GM12873 (cell line): ENCODE measurements around the gene BEST2.
A peak's percentile ranks its signal among the peaks of the same experiment; 100 is the strongest.

ENCODE experiments used
- CTCF ChIP-seq: IDR thresholded peaks from 2 replicates; pipeline ENCODE4 v1.5.1; 2012; ENCODE audit warnings: low read depth, mild to moderate bottlenecking, moderate library complexity, low read length, control low read depth; ENCODE audit not compliant: insufficient read depth; ENCODE audit errors: missing control alignments

The BEST2 gene

GRCh38 chr19:12723641-12724426 is 27.8 kb upstream of the BEST2 start, which contains the start of gene TNPO2:
Gene TNPO2 (minus strand): TSS chr19:12723932. CDS start chr19:12720977, 2,955 bp downstream.
- no peak for TF ChIP-seq CTCF

GRCh38 chr19:12726988-12727316 is 24.6 kb upstream of the BEST2 start:
- TF ChIP-seq CTCF, result no peak

DNA sequence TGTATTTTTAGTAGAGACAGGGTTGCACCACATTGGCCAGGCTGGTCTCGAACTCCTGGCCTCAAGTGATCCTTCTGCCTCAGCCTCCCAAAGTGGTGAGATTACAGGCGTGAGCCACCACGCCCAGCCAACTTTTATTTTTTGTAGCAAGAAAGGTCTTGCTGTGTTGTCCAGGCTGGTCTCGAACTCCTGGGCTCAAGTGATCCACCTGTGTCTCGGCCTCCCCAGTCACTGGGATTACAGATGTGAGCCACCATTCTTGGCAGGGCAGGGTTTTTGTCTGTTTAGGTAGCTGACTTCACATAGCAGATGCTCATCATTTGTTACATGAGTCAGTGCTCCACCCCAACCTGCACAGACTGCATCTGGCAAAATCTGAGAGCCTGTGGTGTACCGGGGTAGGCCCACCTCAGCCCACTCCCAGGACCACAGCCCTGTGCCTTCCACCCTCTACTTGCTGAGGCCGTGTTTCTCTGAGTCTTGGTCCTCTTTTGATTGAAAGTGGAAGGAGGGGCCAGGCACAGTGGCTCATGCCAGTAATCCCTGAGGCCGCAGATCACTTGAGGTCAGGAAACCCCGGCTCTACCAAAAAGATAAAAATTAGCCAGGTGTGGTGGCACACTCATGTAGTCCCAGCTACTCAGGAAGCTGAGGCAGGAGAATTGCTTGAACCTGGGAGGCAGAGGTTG is 23.7 kb upstream of the BEST2 start:
- TF ChIP-seq CTCF, result no peak

GRCh38 chr19:12730064-12730463 is 21.5 kb upstream of the BEST2 start:
- no peak for TF ChIP-seq CTCF

- no peak for TF ChIP-seq CTCF
Observed at GRCh38 chr19:12731337-12731736, 20.3 kb upstream of the BEST2 start.

DNA sequence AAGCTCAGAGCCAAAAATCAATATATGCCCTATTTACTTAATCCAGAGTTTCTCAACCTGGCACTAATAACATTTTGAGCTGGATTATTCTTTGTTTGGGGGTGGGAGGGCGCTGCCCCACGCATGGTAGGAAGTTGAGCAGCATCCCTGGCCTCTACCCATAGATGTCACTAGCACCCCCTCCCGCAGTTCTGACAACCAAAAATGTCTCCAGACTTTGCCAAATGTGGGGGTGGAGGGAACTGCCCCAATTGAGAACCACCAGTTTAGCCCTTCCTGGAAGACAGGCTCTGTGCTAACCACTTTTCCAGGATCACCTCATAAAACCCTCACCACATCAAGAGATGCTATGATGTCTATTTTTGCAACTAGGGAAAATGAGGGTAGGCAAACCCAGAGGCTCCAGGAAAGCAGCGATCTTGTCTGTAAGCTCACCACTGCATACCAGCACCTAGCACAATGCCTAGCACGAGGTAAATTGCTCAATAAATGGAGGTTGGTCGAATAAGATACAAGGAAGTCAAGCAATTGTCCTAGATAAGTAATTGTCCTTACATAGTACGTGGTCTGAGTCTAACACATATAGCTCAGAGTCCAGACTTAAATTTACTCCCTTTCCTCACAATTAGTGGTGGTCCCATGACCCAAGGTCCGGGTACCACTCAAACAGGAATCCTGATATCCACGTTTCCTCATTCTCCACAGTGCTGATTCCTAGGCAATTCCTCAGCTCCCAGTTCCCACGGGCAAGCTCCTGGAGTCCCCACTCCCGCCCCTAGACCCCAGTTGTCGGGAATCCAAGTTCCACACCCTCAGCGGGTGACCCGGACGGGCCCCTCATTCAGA is 18.0 kb upstream of the BEST2 start:
- TF ChIP-seq CTCF, result peak; percentile 77

- TF ChIP-seq CTCF, result no peak
Observed at GRCh38 chr19:12736995-12737834, 14.4 kb upstream of the BEST2 start, which contains the start of gene GET3. Gene GET3 (plus strand): TSS chr19:12737497. CDS start chr19:12737506, 9 bp downstream.
